Measurements from ENCODE around the gene KHK.
"Not testable (repeated sequence)": the region's sequence is repeated elsewhere in the genome, so short reads cannot be mapped to it uniquely, and the experiment has no call there.

Gene KHK

DNA sequence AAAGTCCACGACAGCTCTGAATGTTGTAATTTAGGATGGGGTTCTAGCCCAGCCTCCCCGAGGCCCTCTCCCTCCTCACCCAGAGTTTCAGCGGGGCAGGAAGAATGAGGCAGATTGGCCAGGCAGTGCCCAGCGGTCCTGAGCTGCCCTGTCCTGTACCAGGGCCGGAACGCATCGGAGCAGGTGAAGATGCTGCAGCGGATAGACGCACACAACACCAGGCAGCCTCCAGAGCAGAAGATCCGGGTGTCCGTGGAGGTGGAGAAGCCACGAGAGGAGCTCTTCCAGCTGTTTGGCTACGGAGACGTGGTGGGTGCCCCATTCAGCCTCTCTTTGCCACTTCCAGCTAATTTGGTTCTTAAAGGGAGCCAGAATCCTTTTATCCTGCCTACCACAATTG is 10.8 kb downstream of the KHK start:
- no peak for DNase-seq

DNA sequence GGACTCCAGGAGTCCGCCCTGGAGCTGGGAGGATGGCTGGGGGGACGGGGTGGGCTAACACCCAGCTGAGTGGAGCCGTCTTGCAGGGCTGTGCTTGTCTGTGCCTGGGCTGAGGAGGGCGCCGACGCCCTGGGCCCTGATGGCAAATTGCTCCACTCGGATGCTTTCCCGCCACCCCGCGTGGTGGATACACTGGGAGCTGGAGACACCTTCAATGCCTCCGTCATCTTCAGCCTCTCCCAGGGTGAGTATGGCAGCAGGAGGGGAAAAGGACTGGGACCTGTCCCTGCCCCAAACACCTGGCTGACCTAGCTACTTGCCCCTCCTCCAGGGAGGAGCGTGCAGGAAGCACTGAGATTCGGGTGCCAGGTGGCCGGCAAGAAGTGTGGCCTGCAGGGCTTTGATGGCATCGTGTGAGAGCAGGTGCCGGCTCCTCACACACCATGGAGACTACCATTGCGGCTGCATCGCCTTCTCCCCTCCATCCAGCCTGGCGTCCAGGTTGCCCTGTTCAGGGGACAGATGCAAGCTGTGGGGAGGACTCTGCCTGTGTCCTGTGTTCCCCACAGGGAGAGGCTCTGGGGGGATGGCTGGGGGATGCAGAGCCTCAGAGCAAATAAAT is 12.9 kb downstream of the KHK start:
- DNase-seq, result no peak

- no peak for DNase-seq
Observed at GRCh38 chr2:27100036-27100435, 13.5 kb downstream of the KHK start.

DNA sequence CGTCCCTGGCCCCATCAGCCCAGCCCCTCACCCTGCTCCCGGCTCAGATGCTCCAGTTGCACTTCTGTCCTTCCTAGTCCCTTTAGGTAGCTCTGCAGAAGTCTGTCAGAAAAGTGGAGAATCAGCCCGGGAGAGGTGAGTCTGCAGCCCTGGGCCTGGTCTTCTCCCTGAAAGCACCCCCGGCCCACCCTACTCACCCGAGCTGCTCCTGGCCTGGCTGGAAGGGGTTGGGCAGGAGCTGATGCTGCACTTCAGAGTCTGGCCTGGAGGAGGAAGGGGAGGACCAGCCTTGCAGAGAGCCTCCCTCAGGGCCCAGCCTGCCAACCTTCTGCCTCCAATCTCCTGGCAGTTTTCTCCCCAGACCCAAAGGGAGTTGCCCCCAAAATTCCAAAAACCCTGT is 15.8 kb downstream of the KHK start:
- DNase-seq, result no peak

DNA sequence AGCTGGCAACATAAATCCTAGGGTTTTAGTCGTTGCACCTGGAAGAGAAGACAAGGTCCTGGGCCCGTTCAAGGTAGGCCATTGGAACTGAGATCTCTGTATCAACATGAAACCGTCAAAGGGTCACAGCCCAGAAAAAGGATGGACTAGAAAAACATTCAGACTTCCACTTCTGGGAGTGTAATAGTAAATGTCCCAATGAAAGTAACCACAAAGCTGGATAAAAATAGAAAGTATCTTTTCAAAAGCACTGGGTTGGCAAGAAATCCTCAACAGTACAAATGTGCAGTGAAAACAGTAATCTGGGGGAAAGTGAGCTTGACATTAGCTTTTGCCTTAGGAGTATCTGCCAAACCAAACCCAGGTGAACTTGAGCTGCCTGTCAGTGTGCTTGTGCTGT is 19.4 kb downstream of the KHK start:
- DNase-seq, result no peak

DNA sequence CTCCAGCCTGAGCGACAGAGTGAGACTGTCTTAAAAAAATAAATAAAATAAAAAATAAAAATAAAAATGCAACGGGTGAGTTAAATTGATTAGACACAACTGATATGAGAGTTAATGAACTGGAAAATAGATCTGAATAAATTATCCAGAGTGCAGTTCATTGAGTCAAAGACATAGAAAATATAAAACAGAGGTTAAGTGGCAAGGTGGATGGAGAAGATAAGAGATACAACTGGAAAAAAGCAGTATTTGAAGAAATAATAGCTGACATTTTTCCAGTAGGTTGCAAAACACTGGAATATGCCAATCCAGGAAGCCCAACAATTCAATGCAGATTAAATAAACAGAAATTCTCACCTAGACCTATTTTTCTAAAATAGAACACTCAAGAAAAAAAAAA is 21.6 kb downstream of the KHK start:
- DNase-seq, result no peak

DNA sequence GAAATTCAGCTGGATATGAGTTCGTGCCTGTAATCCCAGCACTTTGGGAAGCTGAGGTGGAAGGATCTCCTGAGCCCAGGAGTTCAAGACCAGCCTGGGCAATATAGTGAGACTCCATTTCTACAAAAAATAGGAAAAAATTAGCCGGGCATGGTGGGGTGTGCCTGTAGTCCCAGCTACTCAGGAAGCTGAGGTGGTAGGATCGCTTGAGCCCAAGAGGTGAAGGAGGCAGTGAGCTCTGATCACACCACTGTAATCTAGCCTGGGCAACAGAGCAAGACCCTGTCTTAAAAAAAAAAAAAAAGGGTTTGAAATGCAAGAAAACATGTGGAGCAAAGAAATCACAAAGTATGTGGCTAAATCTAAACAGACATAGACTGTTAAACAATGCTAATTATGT is 22.5 kb downstream of the KHK start:
- no peak for DNase-seq

DNA sequence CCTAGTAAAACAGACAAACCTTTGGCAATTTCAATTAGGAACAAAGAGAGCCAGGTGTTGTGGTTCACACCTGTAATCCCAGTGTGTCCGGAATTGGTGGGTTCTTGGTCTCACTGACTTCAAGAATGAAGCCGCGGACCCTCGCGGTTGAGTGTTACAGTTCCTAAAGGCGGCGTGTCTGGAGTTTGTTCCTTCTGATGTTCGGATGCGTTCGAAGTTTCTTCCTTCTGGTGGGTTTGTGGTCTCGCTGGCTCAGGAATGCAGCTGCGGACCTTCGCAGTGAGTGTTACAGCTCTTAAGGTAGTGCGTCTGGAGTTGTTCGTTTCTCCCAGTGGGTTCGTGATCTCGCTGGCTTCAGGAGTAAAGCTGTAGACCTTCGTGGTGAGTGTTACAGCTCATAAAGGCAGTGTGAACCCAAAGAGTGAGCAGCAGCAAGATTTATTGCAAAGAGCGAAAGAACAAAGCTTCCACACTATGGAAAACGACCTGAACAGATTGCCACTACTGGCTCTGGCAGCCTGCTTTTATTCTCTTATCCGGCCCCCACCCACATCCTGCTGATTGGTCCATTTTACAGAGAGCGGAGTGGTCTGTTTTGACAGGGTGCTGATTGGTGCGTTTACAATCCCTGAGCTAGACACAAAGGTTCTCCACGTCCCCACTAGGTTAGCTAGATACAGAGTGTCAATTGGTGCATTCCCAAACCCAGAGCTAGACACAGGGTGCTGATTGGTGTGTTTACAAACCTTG is 24.2 kb downstream of the KHK start:
- not testable (repeated sequence) for DNase-seq

DNA sequence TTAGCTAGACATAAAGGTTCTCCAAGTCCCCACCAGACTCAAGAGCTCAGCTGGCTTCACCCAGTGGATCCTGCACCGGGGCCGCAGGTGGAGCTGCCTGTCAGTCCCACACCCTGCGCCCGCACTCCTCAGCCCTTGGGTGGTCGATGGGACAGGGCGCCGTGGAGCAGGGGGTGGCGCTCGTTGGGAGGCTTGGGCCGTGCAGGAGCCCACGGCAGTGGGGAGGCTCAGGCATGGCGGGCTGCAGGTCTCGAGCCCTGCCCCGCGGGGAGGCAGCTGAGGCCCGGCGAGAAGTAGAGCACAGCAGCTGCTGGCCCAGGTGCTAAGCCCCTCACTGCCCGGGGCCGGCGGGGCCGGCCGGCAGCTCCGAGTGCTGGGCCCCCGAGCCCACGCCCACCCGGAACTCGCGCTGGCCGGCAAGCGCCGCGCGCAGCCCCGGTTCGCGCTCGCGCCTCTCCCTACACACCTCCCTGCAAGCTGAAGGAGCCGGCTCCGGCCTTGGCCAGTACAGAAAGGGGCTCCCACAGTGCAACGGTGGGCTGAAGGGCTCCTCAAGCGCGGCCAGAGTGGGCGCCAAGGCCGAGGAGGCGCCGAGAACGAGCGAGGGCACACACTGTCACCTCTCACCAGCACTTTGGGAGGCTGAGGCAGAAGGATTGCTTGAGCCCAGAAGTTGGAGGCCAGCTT is 25.0 kb downstream of the KHK start:
- DNase-seq, result not testable (repeated sequence)

- no peak for DNase-seq
Observed at GRCh38 chr2:27115519-27115918, 28.9 kb downstream of the KHK start.

GRCh38 chr2:27117995-27118524 is 31.5 kb downstream of the KHK start:
- no peak for DNase-seq

GRCh38 chr2:27118525-27119329 is 32.2 kb downstream of the KHK start, which contains the start of gene CGREF1:
Gene CGREF1 (minus strand): TSS chr2:27119128. CDS start chr2:27104366, 14,762 bp downstream.
- no peak for DNase-seq

DNA sequence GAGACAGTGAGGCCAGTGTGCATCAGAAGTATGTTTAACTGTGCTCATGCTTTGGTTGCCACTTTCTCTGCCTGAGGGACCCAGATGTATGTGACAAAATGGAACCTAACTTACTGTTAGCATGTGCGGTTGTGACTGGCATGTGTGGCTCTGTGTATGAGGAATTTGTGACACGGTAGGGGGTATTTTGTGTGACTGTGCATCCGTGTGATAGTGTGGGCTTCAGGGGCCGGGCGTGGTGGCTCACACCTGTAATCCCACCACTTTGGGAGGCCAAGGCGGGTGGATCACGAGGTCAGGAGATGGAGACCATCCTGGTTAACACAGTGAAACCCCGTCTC is 32.7 kb downstream of the KHK start:
- not testable (repeated sequence) for DNase-seq

DNA sequence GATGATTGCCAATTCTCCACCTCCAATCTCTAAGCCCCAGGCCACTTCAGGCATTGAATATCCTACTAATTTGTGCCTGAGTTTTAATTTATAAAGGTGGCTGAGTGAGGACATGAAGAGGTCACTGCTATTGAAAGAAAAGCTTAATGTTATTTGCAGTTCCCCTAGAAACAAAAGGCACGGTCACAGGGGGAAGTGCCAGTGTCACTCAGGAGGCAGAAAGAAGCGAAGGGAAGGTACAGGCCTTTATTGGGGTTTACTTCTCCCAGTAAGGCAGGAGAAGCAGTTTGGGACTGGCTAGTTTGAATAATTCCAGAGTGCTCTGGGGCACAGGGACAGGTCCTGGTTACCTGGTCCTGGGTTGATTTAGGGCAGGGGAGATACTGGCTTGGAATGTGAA is 35.3 kb downstream of the KHK start:
- DNase-seq, result no peak

- DNase-seq, result no peak
Observed at GRCh38 chr2:27122791-27123190, 36.2 kb downstream of the KHK start.

GRCh38 chr2:27123302-27124150 is 37.0 kb downstream of the KHK start, which contains the start of gene ABHD1:
Gene ABHD1 (plus strand): TSS chr2:27123815. CDS start chr2:27123949, 134 bp downstream.
- no peak for DNase-seq

DNA sequence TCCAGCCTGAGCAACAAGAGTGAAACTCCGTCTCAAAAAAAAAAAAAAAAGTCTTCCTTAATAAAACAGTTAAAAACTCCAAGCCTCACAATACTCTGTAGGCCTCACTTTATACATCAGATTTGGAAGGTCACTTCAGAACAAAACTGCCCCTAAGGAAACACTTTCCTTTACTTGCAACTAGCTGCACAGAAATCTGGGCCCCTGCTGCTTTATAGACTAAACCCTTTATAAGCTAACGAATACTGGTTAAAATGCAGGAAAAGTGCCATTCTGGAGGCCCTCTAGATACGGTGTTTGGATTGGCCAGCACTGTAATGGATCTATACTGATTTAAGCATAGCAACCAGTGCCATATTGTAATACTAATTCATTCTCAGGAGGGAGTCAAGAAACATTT is 38.5 kb downstream of the KHK start:
- DNase-seq, result no peak

- DNase-seq, result no peak
Observed at GRCh38 chr2:27126252-27126710, 39.7 kb downstream of the KHK start.

- DNase-seq, result no peak
Observed at GRCh38 chr2:27127883-27128667, 41.5 kb downstream of the KHK start.

DNA sequence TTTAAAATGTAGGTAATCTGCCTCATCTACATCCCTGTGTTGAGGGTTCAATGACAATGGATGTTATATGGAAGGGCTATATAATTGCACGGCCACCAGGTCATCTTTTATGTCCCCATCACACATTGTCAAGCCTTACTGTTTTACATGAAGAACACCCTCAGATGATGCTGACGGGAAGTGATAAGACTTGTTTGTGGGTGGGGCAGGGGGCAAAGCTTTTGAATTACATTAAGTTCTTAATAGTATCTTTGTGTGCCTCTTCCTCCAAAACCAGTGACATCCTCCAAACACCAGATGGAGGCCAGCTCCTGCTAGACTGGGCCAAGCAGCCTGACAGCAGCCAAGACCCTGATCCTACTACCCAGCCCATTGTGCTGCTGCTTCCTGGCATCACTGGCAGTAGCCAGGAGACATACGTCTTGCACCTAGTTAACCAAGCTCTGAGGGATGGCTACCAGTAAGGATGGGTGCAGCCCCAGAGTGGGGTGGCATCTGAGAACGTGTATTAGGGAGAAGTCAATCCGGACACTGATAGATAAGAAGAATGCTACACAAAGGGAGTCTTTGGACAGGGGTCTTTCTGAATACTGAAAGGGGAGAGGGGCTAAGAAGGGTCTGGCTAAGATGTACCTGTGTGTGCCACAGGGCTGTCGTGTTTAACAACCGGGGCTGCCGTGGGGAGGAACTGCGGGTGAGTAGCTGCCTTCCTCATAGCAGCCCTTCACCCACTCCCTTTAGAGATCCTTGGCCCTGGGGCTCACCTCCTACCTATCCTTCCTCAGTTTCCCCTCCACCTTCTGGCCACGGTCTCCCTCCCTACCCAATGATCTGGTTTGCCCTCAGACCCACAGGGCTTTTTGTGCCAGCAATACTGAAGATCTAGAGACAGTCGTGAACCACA is 42.3 kb downstream of the KHK start:
- no peak for DNase-seq

Data from NCI-H1694 treated with DMSO at 0.1 percent for 48 hours (cell line).